GM21825 (cell line): Measurements from ENCODE around the gene CBX1.
A peak's percentile ranks its signal among the peaks of the same experiment; 100 is the strongest.
"Not testable (repeated sequence)": the region's sequence is repeated elsewhere in the genome, so short reads cannot be mapped to it uniquely, and the experiment has no call there.

Experiments used
- ATAC-seq: cut with Tn5 transposase; IDR thresholded peaks from one replicate; pipeline ENCODE4 v1.9.1; 2021; ENCODE audit warnings: mild to moderate bottlenecking, moderate library complexity; ENCODE audit not compliant: unreplicated experiment

Gene CBX1

GRCh38 chr17:48123776-48124388, 22.6 kb upstream of the CBX1 start:
- ATAC-seq = no peak

DNA sequence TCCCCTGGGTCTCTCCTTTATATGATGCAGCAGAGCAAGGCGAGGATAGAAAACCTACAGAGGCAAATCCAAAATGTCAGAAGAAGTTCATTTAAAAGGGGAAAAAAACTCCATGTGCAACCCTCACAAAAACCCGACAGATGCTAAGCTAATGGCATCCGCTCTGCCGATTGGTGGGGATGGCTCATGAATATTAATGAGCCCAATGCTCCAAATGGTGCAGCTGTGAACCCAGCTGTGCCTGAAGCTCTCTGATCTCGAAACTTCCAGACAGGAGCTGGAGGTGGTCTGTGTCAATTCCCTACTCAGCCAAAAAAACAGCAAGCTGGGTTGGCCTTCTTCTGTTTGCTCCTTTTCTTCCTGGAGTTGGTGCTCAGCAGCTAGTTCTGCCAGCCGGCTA, 21.8 kb upstream of the CBX1 start:
- no peak for ATAC-seq

GRCh38 chr17:48122665-48123045, 21.4 kb upstream of the CBX1 start:
- no peak for ATAC-seq

DNA sequence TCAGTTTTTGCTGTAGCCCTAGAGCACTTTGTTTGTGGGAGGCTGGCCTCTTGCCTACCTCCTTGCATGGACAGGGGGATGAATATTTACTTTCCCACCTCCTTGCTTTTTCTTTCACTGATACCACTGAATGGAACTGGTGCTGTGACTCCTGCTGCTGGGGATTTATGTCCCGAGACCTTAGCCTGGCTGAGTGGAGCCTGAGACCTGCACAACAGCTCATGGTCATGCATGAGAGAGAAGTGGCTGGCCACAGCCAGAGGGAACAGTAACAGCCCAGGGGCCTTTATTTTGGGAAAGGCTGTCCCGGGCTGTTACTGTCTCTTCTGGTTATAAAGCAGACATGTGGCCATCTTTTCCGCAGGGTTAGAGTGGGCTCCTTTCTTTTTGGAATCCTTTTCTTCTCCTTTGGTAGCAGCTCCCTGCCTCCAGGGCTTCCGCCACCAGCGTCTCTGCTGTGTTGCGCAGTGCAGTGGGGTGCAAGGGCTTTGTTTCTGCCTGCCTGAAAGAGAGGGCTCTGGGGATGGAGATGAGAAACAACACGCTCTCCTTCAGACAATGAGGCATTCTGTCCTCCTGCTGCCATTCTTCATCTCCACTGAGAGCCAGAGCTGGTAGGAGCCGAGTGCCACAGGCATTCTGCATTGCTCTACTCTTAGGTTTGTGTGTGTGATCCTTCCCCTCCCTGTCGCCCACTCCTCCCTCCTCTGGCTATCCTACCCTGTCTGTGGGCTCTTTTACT, 20.8 kb upstream of the CBX1 start:
- no peak for ATAC-seq

DNA sequence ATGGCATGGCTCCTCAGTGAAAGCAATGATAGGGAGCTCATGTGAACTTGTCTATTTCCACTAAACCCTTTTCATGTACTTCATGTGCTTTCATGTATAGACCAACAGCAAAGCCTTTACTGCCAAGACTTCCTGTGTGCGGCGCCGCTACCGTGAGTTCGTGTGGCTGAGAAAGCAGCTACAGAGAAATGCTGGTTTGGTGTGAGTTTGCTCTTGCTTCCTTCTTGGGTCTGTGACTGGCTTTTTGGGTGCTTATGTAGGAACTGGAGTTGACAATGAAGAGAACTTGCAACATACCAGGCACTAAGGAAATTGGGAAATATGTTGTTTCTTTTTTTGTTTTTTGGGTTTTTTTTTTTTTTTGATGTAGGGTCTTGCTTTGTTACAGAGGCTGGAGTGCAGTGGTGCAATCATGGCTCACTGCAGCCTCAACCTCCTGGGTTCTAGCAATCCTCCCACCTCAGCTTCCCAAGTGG, 12.0 kb upstream of the CBX1 start:
- ATAC-seq = peak; percentile 48

GRCh38 chr17:48111937-48112241, 10.6 kb upstream of the CBX1 start:
- ATAC-seq = no peak

DNA sequence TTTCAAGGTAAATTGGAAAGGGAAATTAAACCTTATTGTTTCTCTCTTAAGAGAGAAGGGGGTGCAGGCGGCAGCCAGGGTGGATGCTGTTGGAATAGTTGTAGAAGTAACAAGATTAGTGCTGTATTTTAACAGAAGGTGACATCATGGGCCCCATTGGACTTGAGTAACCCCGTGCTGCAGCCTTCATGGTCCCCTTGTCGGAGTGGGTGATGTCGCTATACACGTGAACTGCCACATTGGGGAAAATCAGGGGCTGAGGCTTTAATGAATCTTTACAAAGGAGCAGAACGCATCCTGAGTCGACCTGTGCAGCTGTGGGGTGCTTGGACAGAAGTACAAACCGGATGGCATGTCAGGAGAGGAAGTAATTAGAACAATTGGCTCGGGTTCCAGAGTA, 9.5 kb upstream of the CBX1 start:
- ATAC-seq = no peak

GRCh38 chr17:48107137-48108055, 6.1 kb upstream of the CBX1 start, which contains the start of gene SNX11:
Gene SNX11, plus strand, starts transcription at chr17:48107766. Its CDS starts 4,278 bp downstream, at chr17:48112044.
- peak; percentile 70 for ATAC-seq

DNA sequence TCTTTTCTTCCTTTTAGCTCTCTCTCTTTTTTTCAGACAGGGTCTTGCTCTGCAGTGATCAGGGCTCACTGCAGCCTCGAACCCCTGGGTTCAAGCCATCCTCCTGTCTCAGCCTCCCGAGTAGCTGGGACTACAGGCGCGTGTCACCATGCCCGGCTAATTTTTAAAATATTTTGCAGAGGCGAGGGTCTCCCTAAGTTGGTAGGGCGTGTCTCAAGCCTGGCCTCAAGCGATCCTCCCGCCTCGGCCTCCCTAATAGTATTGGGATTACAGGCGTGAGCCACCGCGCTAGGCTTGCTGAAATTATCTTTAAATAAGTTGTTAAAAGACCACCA, 5.5 kb upstream of the CBX1 start:
- no peak for ATAC-seq

- no peak for ATAC-seq
Observed at GRCh38 chr17:48104440-48104839, 3.2 kb upstream of the CBX1 start.

DNA sequence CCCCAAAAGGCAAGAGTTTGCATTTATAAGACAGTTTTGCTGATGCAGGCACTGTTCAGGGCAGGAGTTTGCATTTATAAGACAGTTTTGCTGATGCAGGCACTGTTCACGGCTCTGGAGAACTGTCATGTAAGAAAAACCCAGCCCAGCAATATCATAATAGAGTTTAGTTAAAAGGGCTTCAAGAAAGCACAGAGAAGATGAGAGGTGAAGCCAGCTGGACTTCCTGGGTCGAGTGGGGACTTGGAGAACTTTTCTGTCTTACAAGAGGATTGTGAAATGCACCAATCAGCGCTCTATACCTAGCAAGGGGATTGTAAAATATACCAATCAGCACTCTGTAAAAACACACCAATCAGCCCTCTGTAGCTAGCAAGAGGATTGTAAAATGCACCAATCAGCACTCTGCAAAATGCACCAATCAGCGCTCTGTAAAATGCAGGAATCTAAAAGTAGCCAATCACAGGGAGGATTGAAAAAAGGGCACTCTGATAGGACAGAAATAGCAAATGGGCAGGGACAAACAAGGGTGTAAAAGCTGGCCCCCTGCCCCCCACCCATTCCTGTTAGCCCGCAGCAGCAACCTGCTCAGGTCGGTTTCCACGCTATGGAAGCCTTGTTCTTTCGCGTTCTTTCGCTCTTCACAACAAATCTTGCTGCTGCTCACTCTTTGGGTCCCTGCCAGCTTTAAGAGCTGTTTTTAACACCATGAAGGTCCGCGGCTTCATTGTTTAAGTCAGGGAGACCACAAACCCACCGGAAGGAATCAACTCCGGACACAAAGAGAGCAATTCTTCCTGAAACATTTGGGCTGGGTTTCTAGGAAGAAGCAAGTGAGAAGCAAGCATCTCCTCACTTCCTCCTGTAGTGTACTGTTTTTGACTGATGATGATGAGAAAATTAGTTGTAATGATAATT, 1.8 kb upstream of the CBX1 start:
- ATAC-seq = no peak

GRCh38 chr17:48102043-48102750, 919 bp upstream of the CBX1 start:
- no peak for ATAC-seq

GRCh38 chr17:48100591-48101011, 677 bp downstream of the CBX1 start:
- peak; percentile 8 for ATAC-seq

DNA sequence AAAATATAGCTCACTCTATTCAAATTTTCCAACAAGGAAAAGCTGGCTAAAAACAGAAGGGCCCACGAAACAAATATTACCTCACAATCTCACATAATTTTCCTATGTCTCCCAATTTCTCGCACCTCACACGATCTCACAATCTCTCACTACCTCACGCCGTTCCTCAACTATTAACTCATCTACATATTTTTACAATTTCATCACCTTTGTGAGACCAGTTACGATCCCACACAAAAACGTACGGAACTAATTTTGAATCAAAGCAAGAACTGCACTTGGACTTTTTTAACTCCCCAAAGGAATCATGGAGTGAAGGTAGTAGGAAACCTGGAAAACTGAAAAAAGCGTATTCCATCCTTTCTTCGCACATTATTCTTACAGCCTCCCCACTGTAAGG, 1.1 kb downstream of the CBX1 start:
- no peak for ATAC-seq

- ATAC-seq = no peak
Observed at GRCh38 chr17:48095611-48096010, 5.7 kb downstream of the CBX1 start.

- ATAC-seq = no peak
Observed at GRCh38 chr17:48093341-48094045, 7.8 kb downstream of the CBX1 start.

GRCh38 chr17:48084932-48085331, 16.3 kb downstream of the CBX1 start:
- ATAC-seq = no peak

GRCh38 chr17:48081858-48082257, 19.4 kb downstream of the CBX1 start:
- ATAC-seq = no peak

GRCh38 chr17:48077152-48077551, 24.1 kb downstream of the CBX1 start:
- ATAC-seq = not testable (repeated sequence)
